Measurements from ENCODE around the gene CRMP1. TPM values are rescaled to one million over a fixed set of nuclear protein-coding genes. Genes with fewer than 3 reads are reported as not detected.

Gene CRMP1
- total RNA-seq, 1 experiment from 2014 or later = 134 TPM

- Mint-ChIP-seq H3K4me3 (no peak overlapping the region), H3K27me3 (ENCODE audit: low read depth) (peaks cover 10% of the 10 kb centered on the region), H3K4me1 (peaks cover 63% of the 10 kb centered on the region), H3K36me3 (no peaks in the 10 kb centered on the region), H3K9me3 (no peaks in the 10 kb centered on the region), H3K27ac (no peak overlapping the region)
- TF ChIP-seq ZNF138 (CRISPR knock-in tag; conservative IDR thresholded peaks at IDR 0.05) = no peak
- no peak for TF ChIP-seq FOXP1 (CRISPR knock-in tag; IDR thresholded peaks at IDR 0.05; ENCODE audit: borderline replicate concordance)
- no peak for TF ChIP-seq TEAD4 (CRISPR knock-in tag; IDR thresholded peaks at IDR 0.05)
- TF ChIP-seq, protein P1, sequence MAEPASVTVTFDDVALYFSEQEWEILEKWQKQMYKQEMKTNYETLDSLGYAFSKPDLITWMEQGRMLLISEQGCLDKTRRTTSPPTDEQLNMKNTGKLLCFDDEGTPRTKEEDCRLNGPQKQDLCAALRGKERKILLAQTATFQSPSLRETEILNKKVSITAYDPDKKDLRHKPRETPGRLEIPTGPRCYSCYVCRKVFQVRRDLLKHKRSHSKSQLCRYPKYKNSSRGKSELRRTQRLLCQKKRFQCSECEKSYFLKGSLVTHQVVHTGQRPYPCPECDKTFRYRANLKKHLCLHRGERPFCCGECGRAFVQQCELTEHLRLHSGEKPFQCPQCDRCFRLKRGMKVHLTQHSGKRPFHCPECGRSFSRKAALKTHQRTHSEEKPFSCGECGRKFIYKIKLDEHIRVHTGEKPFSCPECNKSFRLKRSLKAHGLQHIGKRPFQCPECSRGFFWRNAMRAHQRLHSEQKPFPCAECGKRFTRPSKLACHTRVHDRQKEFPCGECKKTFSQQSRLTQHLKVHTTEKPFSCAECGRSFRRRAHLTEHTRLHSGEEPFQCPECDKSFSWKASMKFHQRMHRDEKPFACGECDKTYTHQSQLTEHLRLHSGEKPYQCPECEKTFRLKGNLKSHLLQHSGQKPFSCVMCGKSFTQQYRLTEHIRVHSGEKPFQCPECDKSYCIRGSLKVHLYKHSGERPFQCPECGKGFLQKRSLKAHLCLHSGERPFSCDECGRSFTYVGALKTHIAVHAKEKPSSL (CRISPR knock-in tag; conservative IDR thresholded peaks at IDR 0.05) = no peak
- no peak for TF ChIP-seq HMGXB4 (CRISPR knock-in tag; IDR thresholded peaks at IDR 0.05)
- no peak for TF ChIP-seq ZNF423 (CRISPR knock-in tag; IDR thresholded peaks at IDR 0.05)
- TF ChIP-seq NR3C1 (CRISPR knock-in tag; conservative IDR thresholded peaks at IDR 0.05; ENCODE audit: low read depth) = no peak
- TF ChIP-seq ATF3 (CRISPR knock-in tag; conservative IDR thresholded peaks at IDR 0.05) = no peak
- TF ChIP-seq SMAD4 (CRISPR knock-in tag; IDR thresholded peaks at IDR 0.05) = no peak
- TF ChIP-seq, protein P2, sequence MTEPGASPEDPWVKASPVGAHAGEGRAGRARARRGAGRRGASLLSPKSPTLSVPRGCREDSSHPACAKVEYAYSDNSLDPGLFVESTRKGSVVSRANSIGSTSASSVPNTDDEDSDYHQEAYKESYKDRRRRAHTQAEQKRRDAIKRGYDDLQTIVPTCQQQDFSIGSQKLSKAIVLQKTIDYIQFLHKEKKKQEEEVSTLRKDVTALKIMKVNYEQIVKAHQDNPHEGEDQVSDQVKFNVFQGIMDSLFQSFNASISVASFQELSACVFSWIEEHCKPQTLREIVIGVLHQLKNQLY (CRISPR knock-in tag; IDR thresholded peaks at IDR 0.05) = no peak
- no peak for TF ChIP-seq GABPB1 (CRISPR knock-in tag; IDR thresholded peaks at IDR 0.05)
- no peak for TF ChIP-seq FOXK1 (CRISPR knock-in tag; IDR thresholded peaks at IDR 0.05)
- no peak for TF ChIP-seq ATF2 (CRISPR knock-in tag; IDR thresholded peaks at IDR 0.05; ENCODE audit: borderline replicate concordance, low read depth)
- TF ChIP-seq AR (CRISPR knock-in tag; IDR thresholded peaks at IDR 0.05) = no peak
- TF ChIP-seq NR2C2 (CRISPR knock-in tag; IDR thresholded peaks at IDR 0.05) = no peak
- TF ChIP-seq, protein P3, sequence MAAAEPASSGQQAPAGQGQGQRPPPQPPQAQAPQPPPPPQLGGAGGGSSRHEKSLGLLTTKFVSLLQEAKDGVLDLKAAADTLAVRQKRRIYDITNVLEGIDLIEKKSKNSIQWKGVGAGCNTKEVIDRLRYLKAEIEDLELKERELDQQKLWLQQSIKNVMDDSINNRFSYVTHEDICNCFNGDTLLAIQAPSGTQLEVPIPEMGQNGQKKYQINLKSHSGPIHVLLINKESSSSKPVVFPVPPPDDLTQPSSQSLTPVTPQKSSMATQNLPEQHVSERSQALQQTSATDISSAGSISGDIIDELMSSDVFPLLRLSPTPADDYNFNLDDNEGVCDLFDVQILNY (CRISPR knock-in tag; IDR thresholded peaks at IDR 0.05) = no peak
- POLR2A ChIA-PET = interaction anchor here (0.7 kb wide), 1 partner anchor 531 kb away, joined by 3 read pairs; no protein-coding TSS in a partner anchor
- CTCF ChIA-PET = interaction anchor here (1.0 kb wide), 2 partner anchors 63 to 114 kb away, joined by 4 to 5 read pairs; no protein-coding TSS in a partner anchor
- ATAC-seq = no peak
- DNase-seq (ENCODE audit: low spot score) = no peak
Observed at GRCh38 chr4:5884796-5885195, 8.1 kb downstream of the CRMP1 start.

Data from WTC11 (cell line).